OCI-LY1 (cell line): ENCODE measurements around the gene PCCB.

Experiments
- EZH2 ChIP-seq: fragments of 200-600 bp; sonication (generic), shearing (Covaris generic); IDR thresholded peaks from 2 replicates; pipeline ENCODE4 v1.8.0; 2017; ENCODE audit warnings: borderline replicate concordance, mixed run types, mild to moderate bottlenecking, antibody characterized with exemption, low read length, moderate library complexity, mixed read lengths
- TF ChIP-seq, protein P1 (sequence below): fragments of 200-600 bp; sonication (generic), shearing (Covaris generic); IDR thresholded peaks from 2 replicates; pipeline ENCODE4 v1.5.1; 2017; ENCODE audit warnings: mild to moderate bottlenecking, antibody characterized with exemption, low read length, moderate library complexity, mixed read lengths

- TF ChIP-seq, protein P1, sequence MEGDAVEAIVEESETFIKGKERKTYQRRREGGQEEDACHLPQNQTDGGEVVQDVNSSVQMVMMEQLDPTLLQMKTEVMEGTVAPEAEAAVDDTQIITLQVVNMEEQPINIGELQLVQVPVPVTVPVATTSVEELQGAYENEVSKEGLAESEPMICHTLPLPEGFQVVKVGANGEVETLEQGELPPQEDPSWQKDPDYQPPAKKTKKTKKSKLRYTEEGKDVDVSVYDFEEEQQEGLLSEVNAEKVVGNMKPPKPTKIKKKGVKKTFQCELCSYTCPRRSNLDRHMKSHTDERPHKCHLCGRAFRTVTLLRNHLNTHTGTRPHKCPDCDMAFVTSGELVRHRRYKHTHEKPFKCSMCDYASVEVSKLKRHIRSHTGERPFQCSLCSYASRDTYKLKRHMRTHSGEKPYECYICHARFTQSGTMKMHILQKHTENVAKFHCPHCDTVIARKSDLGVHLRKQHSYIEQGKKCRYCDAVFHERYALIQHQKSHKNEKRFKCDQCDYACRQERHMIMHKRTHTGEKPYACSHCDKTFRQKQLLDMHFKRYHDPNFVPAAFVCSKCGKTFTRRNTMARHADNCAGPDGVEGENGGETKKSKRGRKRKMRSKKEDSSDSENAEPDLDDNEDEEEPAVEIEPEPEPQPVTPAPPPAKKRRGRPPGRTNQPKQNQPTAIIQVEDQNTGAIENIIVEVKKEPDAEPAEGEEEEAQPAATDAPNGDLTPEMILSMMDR: no peak
- TF ChIP-seq EZH2: no peak
These were observed 27.0 kb downstream of the PCCB start for GRCh38 chr3:136277115-136277514.
